CD4-positive, alpha-beta T cell (primary cell): Measurements from ENCODE around the gene MCM8. TPM values are rescaled to one million over a fixed set of nuclear protein-coding genes. Genes with fewer than 3 reads are reported as not detected.

Experiments used
- ATAC-seq: fragments of 200-7000 bp; cut with Tn5 transposase; one replicate; pipeline ENCODE4 v1.10.0; 2022; ENCODE audit warnings: mild to moderate bottlenecking; ENCODE audit not compliant: poor library complexity
- CTCF ChIA-PET: fragments of 350-600 bp; sonication (Branson Sonifier 250); formaldehyde crosslinking; loops from one replicate; lab custom pipeline; 2021; ENCODE audit warnings: antibody characterized with exemption, inconsistent platforms; lab: Charles Lee
- POLR2A ChIA-PET: fragments of 350-600 bp; sonication (Branson Sonifier 250); formaldehyde crosslinking; loops from one replicate; lab custom pipeline; 2021; ENCODE audit warnings: antibody characterized with exemption, inconsistent platforms; lab: Charles Lee
- DNase-seq, 14 experiments: peaks; one replicate each; pipeline ENCODE4 v3.0.0-alpha.2; 2013 to 2020; ENCODE audit warnings: mixed read lengths in 2 of 14
- H3K27ac ChIP-seq, 2 donors: one replicate each; pipeline versions ENCODE4 v1.5.1 to v1.7.0; 2013; ENCODE audit warnings: low read length in 2 of 2, low read depth in 1 of 2, mild to moderate bottlenecking in 1 of 2
- H3K27me3 ChIP-seq, 2 experiments: 1 replicate in 1 of 2; 2 replicates in 1 of 2; pipeline versions ENCODE4 v1.6.1 to v1.7.0; 2013; ENCODE audit warnings: low read length in 2 of 2, control low read depth in 1 of 2, mild to moderate bottlenecking in 1 of 2, moderate library complexity in 1 of 2; ENCODE audit not compliant: insufficient read depth in 2 of 2, control insufficient read depth in 1 of 2
- H3K36me3 ChIP-seq: one replicate; pipeline ENCODE4 v1.6.1; 2013; ENCODE audit warnings: low read length, control low read depth; ENCODE audit not compliant: insufficient read depth
- H3K4me1 ChIP-seq: one replicate; pipeline ENCODE4 v1.6.1; 2013; ENCODE audit warnings: low read length, control low read depth; ENCODE audit not compliant: insufficient read depth
- H3K4me3 ChIP-seq: one replicate; pipeline ENCODE4 v1.5.1; 2013; ENCODE audit warnings: mild to moderate bottlenecking, low read length, moderate library complexity
- H3K9me3 ChIP-seq, 2 experiments: 1 replicate in 1 of 2; 2 replicates in 1 of 2; pipeline versions ENCODE4 v1.6.1 to v1.7.0; 2013; ENCODE audit warnings: low read length in 2 of 2, mild to moderate bottlenecking in 2 of 2, control low read depth in 1 of 2, moderate library complexity in 1 of 2; ENCODE audit not compliant: control insufficient read depth in 1 of 2, insufficient read depth in 1 of 2
- H3K27ac Mint-ChIP-seq: one replicate; pipeline ENCODE4 v1.8.0; 2020; ENCODE audit warnings: mixed read lengths
- H3K27me3 Mint-ChIP-seq: one replicate; pipeline ENCODE4 v1.8.0; 2021; ENCODE audit warnings: mixed read lengths
- H3K36me3 Mint-ChIP-seq: one replicate; pipeline ENCODE4 v1.8.0; 2021; ENCODE audit warnings: low read depth, mixed read lengths
- H3K4me1 Mint-ChIP-seq: one replicate; pipeline ENCODE4 v1.8.0; 2021; ENCODE audit warnings: low read depth, mixed read lengths
- H3K4me3 Mint-ChIP-seq: one replicate; pipeline ENCODE4 v1.8.0; 2020; ENCODE audit warnings: mild to moderate bottlenecking, mixed read lengths
- H3K9me3 Mint-ChIP-seq: one replicate; pipeline ENCODE4 v1.8.0; 2020; ENCODE audit warnings: mixed read lengths
- intact Hi-C, 2 experiments: fragments of 100-400 bp; cut with DNase I in 1 of 2; cut with micrococcal nuclease in 1 of 2; formaldehyde crosslinking; loops; one replicate each; pipeline versions ENCODE4 v1.15.1 to v1.9.0; 2023 to 2025; cut with DNase I, micrococcal nuclease
- total RNA-seq, 174 experiments: library from RNA in 2 of 174; stranded (reverse) in 2 of 174; gene quantifications; one replicate each; pipeline ENCODE4 v1.2.3 and lab custom pipeline; 2021 to 2026
- TF ChIP-seq, protein P1 (sequence below): fragments of 200-600 bp; IDR thresholded peaks from one replicate; pipeline ENCODE4 v1.8.0; 2022; ENCODE audit warnings: antibody characterized with exemption, mild to moderate bottlenecking

MCM8 gene
- total RNA-seq, 2 experiments from 2014 or later = 1.4 to 1.7 TPM

GRCh38 chr20:6007529-6008103, 57.2 kb downstream of the MCM8 start:
- ChIA-PET POLR2A (no interaction called here), CTCF (interaction anchor here (4.5 kb wide), 1 partner anchor 478 kb away, joined by 14 read pairs; no protein-coding TSS in a partner anchor)
- Mint-ChIP-seq H3K4me3 (peak overlapping the region; percentile 99), H3K36me3 (peaks cover 41% of the 10 kb centered on the region), H3K27ac (peak overlapping the region; percentile 90), H3K4me1 (peaks cover 52% of the 10 kb centered on the region), H3K9me3 (no peaks in the 10 kb centered on the region), H3K27me3 (no peaks in the 10 kb centered on the region)
- no peak overlapping the region for H3K4me3 ChIP-seq
- DNase-seq = no peak
- H3K9me3 ChIP-seq = no peaks in the 10 kb centered on the region
- ATAC-seq = no peak
- H3K4me1 ChIP-seq = peaks cover 7% of the 10 kb centered on the region
- TF ChIP-seq, protein P1, sequence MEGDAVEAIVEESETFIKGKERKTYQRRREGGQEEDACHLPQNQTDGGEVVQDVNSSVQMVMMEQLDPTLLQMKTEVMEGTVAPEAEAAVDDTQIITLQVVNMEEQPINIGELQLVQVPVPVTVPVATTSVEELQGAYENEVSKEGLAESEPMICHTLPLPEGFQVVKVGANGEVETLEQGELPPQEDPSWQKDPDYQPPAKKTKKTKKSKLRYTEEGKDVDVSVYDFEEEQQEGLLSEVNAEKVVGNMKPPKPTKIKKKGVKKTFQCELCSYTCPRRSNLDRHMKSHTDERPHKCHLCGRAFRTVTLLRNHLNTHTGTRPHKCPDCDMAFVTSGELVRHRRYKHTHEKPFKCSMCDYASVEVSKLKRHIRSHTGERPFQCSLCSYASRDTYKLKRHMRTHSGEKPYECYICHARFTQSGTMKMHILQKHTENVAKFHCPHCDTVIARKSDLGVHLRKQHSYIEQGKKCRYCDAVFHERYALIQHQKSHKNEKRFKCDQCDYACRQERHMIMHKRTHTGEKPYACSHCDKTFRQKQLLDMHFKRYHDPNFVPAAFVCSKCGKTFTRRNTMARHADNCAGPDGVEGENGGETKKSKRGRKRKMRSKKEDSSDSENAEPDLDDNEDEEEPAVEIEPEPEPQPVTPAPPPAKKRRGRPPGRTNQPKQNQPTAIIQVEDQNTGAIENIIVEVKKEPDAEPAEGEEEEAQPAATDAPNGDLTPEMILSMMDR = no peak
- intact Hi-C loops = no loop called here
- no peak overlapping the region for H3K27ac ChIP-seq
- peaks cover 25% of the 10 kb centered on the region for H3K36me3 ChIP-seq
- H3K27me3 ChIP-seq = no peaks in the 10 kb centered on the region

GRCh38 chr20:6008254-6008653, 57.8 kb downstream of the MCM8 start:
- H3K4me3 ChIP-seq = no peak overlapping the region
- DNase-seq = peak in 3 of 14 experiments; percentile 7 to 60 (median 51)
- peaks cover 7% of the 10 kb centered on the region for H3K4me1 ChIP-seq
- peaks cover 31% of the 10 kb centered on the region for H3K36me3 ChIP-seq
- H3K4me3 Mint-ChIP-seq = peak overlapping the region; percentile 99
- CTCF ChIA-PET = interaction anchor here (4.5 kb wide), 1 partner anchor 479 kb away, joined by 14 read pairs; no protein-coding TSS in a partner anchor
- POLR2A ChIA-PET = no interaction called here
- H3K9me3 ChIP-seq = no peaks in the 10 kb centered on the region
- peaks cover 47% of the 10 kb centered on the region for H3K36me3 Mint-ChIP-seq
- no peak overlapping the region for H3K27ac ChIP-seq
- H3K27me3 ChIP-seq = no peaks in the 10 kb centered on the region
- intact Hi-C loops = no loop called here
- H3K27me3 Mint-ChIP-seq = no peaks in the 10 kb centered on the region
- peaks cover 52% of the 10 kb centered on the region for H3K4me1 Mint-ChIP-seq
- H3K27ac Mint-ChIP-seq = peak overlapping the region; percentile 90
- ATAC-seq = no peak
- H3K9me3 Mint-ChIP-seq = no peaks in the 10 kb centered on the region
- TF ChIP-seq, protein P1 = no peak

DNA sequence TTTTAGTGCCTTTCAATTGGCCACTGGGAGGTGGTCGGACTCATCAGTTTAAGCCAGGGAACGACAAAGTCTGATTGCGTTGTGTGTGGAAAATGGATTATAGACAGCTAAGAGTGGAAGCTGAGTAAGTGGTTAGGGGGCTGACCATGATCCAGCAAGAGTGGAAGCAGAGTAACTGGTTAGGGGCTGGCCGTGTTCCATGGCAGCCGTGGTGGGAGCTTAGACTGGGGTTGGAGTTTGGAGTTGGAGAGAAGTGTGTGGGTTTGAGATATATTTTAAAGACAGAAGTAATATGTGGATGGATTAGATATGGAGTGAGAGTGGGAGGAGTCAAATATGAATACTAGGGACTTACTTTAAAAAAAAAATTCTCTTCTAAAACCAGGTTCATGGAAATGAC, 61.7 kb downstream of the MCM8 start:
- Histone ChIP-seq H3K27ac (no peak overlapping the region), H3K9me3 (no peaks in the 10 kb centered on the region), H3K4me1 (peaks cover 5% of the 10 kb centered on the region), H3K36me3 (peaks cover 57% of the 10 kb centered on the region), H3K4me3 (no peak overlapping the region), H3K27me3 (no peaks in the 10 kb centered on the region)
- H3K27me3 Mint-ChIP-seq = no peaks in the 10 kb centered on the region
- ATAC-seq = no peak
- TF ChIP-seq, protein P1 = no peak
- peaks cover 59% of the 10 kb centered on the region for H3K4me1 Mint-ChIP-seq
- intact Hi-C loops = loop anchor here in 1 of 2 experiments (5.0 kb wide), 1 partner anchor 65 kb away; no protein-coding TSS in a partner anchor
- ChIA-PET CTCF (no interaction called here), POLR2A (no interaction called here)
- no peaks in the 10 kb centered on the region for H3K9me3 Mint-ChIP-seq
- peaks cover 78% of the 10 kb centered on the region for H3K36me3 Mint-ChIP-seq
- H3K27ac Mint-ChIP-seq = peak overlapping the region; percentile 12
- no peak overlapping the region for H3K4me3 Mint-ChIP-seq
- no peak for DNase-seq
